CD4-positive, alpha-beta T cell (primary cell): ENCODE measurements around the gene PATJ. TPM values are rescaled to one million over a fixed set of nuclear protein-coding genes. Genes with fewer than 3 reads are reported as not detected.
"Not testable (repeated sequence)": the region's sequence is repeated elsewhere in the genome, so short reads cannot be mapped to it uniquely, and the experiment has no call there.

Experiments used
- ATAC-seq: fragments of 200-7000 bp; cut with Tn5 transposase; one replicate; pipeline ENCODE4 v1.10.0; 2022; ENCODE audit warnings: mild to moderate bottlenecking; ENCODE audit not compliant: poor library complexity
- CTCF ChIA-PET: fragments of 350-600 bp; sonication (Branson Sonifier 250); formaldehyde crosslinking; loops from one replicate; lab custom pipeline; 2021; ENCODE audit warnings: antibody characterized with exemption, inconsistent platforms; lab: Charles Lee
- POLR2A ChIA-PET: fragments of 350-600 bp; sonication (Branson Sonifier 250); formaldehyde crosslinking; loops from one replicate; lab custom pipeline; 2021; ENCODE audit warnings: antibody characterized with exemption, inconsistent platforms; lab: Charles Lee
- DNase-seq, 14 experiments: peaks; one replicate each; pipeline ENCODE4 v3.0.0-alpha.2; 2013 to 2020; ENCODE audit warnings: mixed read lengths in 2 of 14
- H3K27ac ChIP-seq, 2 donors: one replicate each; pipeline versions ENCODE4 v1.5.1 to v1.7.0; 2013; ENCODE audit warnings: low read length in 2 of 2, low read depth in 1 of 2, mild to moderate bottlenecking in 1 of 2
- H3K27me3 ChIP-seq, 2 experiments: 1 replicate in 1 of 2; 2 replicates in 1 of 2; pipeline versions ENCODE4 v1.6.1 to v1.7.0; 2013; ENCODE audit warnings: low read length in 2 of 2, control low read depth in 1 of 2, mild to moderate bottlenecking in 1 of 2, moderate library complexity in 1 of 2; ENCODE audit not compliant: insufficient read depth in 2 of 2, control insufficient read depth in 1 of 2
- H3K36me3 ChIP-seq: one replicate; pipeline ENCODE4 v1.6.1; 2013; ENCODE audit warnings: low read length, control low read depth; ENCODE audit not compliant: insufficient read depth
- H3K4me1 ChIP-seq: one replicate; pipeline ENCODE4 v1.6.1; 2013; ENCODE audit warnings: low read length, control low read depth; ENCODE audit not compliant: insufficient read depth
- H3K4me3 ChIP-seq: one replicate; pipeline ENCODE4 v1.5.1; 2013; ENCODE audit warnings: mild to moderate bottlenecking, low read length, moderate library complexity
- H3K9me3 ChIP-seq, 2 experiments: 1 replicate in 1 of 2; 2 replicates in 1 of 2; pipeline versions ENCODE4 v1.6.1 to v1.7.0; 2013; ENCODE audit warnings: low read length in 2 of 2, mild to moderate bottlenecking in 2 of 2, control low read depth in 1 of 2, moderate library complexity in 1 of 2; ENCODE audit not compliant: control insufficient read depth in 1 of 2, insufficient read depth in 1 of 2
- H3K27ac Mint-ChIP-seq: one replicate; pipeline ENCODE4 v1.8.0; 2020; ENCODE audit warnings: mixed read lengths
- H3K27me3 Mint-ChIP-seq: one replicate; pipeline ENCODE4 v1.8.0; 2021; ENCODE audit warnings: mixed read lengths
- H3K36me3 Mint-ChIP-seq: one replicate; pipeline ENCODE4 v1.8.0; 2021; ENCODE audit warnings: low read depth, mixed read lengths
- H3K4me1 Mint-ChIP-seq: one replicate; pipeline ENCODE4 v1.8.0; 2021; ENCODE audit warnings: low read depth, mixed read lengths
- H3K4me3 Mint-ChIP-seq: one replicate; pipeline ENCODE4 v1.8.0; 2020; ENCODE audit warnings: mild to moderate bottlenecking, mixed read lengths
- H3K9me3 Mint-ChIP-seq: one replicate; pipeline ENCODE4 v1.8.0; 2020; ENCODE audit warnings: mixed read lengths
- CTCF ChIP-seq: fragments of 200-600 bp; IDR thresholded peaks from one replicate; pipeline ENCODE4 v1.8.0; 2022; ENCODE audit warnings: antibody characterized with exemption, mild to moderate bottlenecking
- intact Hi-C, 2 experiments: fragments of 100-400 bp; cut with DNase I in 1 of 2; cut with micrococcal nuclease in 1 of 2; formaldehyde crosslinking; loops; one replicate each; pipeline versions ENCODE4 v1.15.1 to v1.9.0; 2023 to 2025; cut with DNase I, micrococcal nuclease
- total RNA-seq, 174 experiments: library from RNA in 2 of 174; stranded (reverse) in 2 of 174; gene quantifications; one replicate each; pipeline ENCODE4 v1.2.3 and lab custom pipeline; 2021 to 2026

Gene PATJ
- total RNA-seq, 2 experiments from 2014 or later = 50.4 to 54.1 TPM

- Mint-ChIP-seq H3K36me3 (no peaks in the 10 kb centered on the region), H3K9me3 (no peaks in the 10 kb centered on the region), H3K27ac (no peak overlapping the region), H3K27me3 (no peaks in the 10 kb centered on the region), H3K4me1 (no peaks in the 10 kb centered on the region), H3K4me3 (no peak overlapping the region)
- Histone ChIP-seq H3K27me3 (no peaks in the 10 kb centered on the region), H3K4me3 (no peak overlapping the region), H3K4me1 (no peaks in the 10 kb centered on the region), H3K9me3 (no peaks in the 10 kb centered on the region), H3K36me3 (no peaks in the 10 kb centered on the region), H3K27ac (no peak overlapping the region)
- no peak for TF ChIP-seq CTCF
- intact Hi-C loops = no loop called here
- ChIA-PET CTCF (no interaction called here), POLR2A (no interaction called here)
- DNase-seq = no peak
- no peak for ATAC-seq
These were observed 438.4 kb downstream of the PATJ start for GRCh38 chr1:62180639-62181038.

- Histone ChIP-seq H3K4me1 (no peaks in the 10 kb centered on the region), H3K36me3 (no peaks in the 10 kb centered on the region), H3K27ac (no peak overlapping the region), H3K4me3 (no peak overlapping the region), H3K9me3 (no peaks in the 10 kb centered on the region), H3K27me3 (no peaks in the 10 kb centered on the region)
- CTCF ChIA-PET = no interaction called here
- H3K4me3 Mint-ChIP-seq = no peak overlapping the region
- intact Hi-C loops = no loop called here
- H3K27ac Mint-ChIP-seq = no peak overlapping the region
- H3K27me3 Mint-ChIP-seq = no peaks in the 10 kb centered on the region
- no peaks in the 10 kb centered on the region for H3K9me3 Mint-ChIP-seq
- POLR2A ChIA-PET = no interaction called here
- no peaks in the 10 kb centered on the region for H3K4me1 Mint-ChIP-seq
- no peak for DNase-seq
- no peak for TF ChIP-seq CTCF
- no peaks in the 10 kb centered on the region for H3K36me3 Mint-ChIP-seq
- ATAC-seq = no peak
These were observed 439.3 kb downstream of the PATJ start for GRCh38 chr1:62181532-62181931.

GRCh38 chr1:62182157-62182556, 439.9 kb downstream of the PATJ start:
- H3K4me1 Mint-ChIP-seq, DNase-seq, H3K36me3 Mint-ChIP-seq, H3K36me3 ChIP-seq, H3K27ac Mint-ChIP-seq, H3K27me3 Mint-ChIP-seq, H3K4me3 Mint-ChIP-seq, H3K4me1 ChIP-seq, H3K27ac ChIP-seq, H3K4me3 ChIP-seq, intact Hi-C loops, CTCF ChIA-PET, H3K27me3 ChIP-seq, H3K9me3 ChIP-seq, H3K9me3 Mint-ChIP-seq, POLR2A ChIA-PET, ATAC-seq: not testable (repeated sequence)

GRCh38 chr1:62183164-62184020, 441.1 kb downstream of the PATJ start:
- H3K27me3 Mint-ChIP-seq, H3K4me3 ChIP-seq, H3K4me3 Mint-ChIP-seq, H3K27ac ChIP-seq, ATAC-seq, H3K9me3 Mint-ChIP-seq, POLR2A ChIA-PET, H3K4me1 Mint-ChIP-seq, intact Hi-C loops, H3K27me3 ChIP-seq, H3K27ac Mint-ChIP-seq, H3K36me3 ChIP-seq, H3K4me1 ChIP-seq, H3K36me3 Mint-ChIP-seq, H3K9me3 ChIP-seq, DNase-seq: not testable (repeated sequence)
- CTCF ChIA-PET = interaction anchor here (1.4 kb wide), 1 partner anchor 8 kb away, joined by 3 read pairs; no protein-coding TSS in a partner anchor
